ENCODE measurements around the gene PCK2.

The PCK2 gene

DNA sequence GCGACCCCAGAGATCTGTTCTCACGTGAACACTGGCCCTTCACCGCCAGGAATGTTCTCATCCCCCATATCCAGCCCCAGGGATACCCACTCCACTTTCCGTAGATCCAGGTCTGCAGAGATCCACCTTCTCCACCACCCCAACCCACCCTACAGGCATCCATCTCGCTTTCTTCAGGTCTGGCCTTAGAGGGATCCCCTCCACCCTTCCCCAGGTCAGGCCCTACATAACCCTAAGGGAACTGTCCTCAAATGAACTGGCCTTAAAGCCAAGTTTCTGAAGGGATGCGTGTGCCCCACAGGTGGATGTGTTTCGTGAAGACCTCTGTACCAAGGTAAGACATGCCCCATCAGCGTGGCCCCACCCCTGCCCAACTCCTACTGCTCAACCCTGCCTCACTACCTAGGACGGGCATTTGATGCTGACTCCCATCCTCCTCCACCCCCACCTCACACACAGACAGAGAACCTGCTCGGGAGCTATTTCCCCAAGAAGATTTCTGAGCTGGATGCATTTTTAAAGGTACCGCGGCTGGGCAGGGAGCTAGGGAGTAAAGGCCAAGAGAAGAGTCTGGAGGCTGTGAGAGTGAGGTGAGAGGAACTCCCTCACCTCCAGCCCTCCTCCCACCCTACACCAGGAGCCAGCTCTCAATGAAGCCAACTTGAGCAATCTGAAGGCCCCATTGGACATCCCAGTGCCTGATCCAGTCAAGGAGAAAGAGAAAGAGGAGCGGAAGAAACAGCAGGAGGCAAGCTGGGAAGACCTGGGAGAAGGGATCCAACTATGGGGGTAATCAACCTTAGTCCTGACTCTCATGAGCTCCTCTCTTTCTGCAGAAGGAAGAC is 42.8 kb downstream of the PCK2 start:
- DNase-seq (ENCODE audit: low read depth) = no peak

DNA sequence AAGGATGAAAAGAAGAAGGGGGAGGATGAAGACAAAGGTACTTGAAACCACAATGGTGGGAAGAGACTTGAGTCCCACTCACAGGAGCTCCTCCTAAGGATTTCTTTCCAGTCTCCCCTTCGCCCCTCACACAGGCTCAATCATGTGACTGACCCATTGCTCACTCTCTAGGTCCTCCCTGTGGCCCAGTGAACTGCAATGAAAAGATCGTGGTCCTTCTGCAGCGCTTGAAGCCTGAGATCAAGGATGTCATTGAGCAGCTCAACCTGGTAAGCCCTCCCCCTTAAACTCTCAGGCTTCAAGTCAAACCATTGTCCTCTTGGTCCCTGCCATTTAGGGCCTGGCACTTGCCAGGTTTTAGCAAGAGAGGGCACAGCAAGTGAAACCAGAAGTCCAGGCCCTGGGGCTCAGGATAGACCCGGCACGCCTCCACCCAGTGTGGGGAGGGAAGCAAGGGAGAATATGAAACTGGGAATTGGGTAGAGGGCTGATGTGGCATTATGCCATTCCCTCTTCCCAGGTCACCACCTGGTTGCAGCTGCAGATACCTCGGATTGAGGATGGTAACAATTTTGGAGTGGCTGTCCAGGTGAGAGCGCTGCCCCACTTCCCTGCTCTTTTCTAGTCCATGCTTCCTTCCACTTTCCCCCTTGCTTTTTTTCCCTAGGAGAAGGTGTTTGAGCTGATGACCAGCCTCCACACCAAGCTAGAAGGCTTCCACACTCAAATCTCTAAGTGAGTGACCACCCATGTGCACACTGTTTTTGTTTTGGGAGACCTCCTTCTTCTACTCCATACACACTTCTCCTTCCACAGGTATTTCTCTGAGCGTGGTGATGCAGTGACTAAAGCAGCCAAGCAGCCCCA is 43.7 kb downstream of the PCK2 start:
- DNase-seq (ENCODE audit: low read depth) = no peak

DNA sequence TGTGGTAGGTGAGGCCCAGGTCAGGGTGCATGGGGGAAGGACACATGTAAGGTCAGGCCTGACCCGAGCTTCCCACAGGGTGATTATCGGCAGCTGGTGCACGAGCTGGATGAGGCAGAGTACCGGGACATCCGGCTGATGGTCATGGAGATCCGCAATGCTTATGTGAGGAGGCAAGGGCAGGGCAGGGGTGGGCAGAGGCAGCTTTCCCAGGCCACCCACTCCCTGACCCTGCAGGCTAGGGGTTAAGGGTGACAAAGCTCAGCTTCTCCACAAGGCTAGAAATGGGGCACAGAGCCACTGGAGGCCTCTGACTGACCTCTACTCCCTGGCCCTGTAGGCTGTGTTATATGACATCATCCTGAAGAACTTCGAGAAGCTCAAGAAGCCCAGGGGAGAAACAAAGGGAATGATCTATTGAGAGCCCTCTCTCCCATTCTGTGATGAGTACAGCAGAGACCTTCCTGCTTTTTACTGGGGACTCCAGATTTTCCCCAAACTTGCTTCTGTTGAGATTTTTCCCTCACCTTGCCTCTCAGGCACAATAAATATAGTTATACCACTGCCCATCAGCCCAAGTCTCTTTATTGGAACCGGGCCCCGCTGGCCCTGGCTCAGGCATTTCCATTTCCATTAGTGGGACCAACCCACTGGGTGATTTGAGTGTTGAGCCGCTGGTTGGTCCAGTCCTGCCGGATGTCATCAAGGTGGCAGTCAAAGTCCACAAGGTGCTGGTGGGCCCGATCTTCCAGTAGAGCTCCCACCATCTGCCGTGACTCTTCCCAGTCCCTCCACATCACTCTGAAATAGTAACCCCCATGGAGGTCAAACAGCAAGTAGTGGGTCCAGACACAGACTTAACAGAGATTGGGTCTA is 44.5 kb downstream of the PCK2 start:
- DNase-seq (ENCODE audit: low read depth) = no peak

- no peak for DNase-seq (ENCODE audit: low read depth)
Measured at GRCh38 chr14:24139272-24139934, 45.3 kb downstream of the PCK2 start.

DNA sequence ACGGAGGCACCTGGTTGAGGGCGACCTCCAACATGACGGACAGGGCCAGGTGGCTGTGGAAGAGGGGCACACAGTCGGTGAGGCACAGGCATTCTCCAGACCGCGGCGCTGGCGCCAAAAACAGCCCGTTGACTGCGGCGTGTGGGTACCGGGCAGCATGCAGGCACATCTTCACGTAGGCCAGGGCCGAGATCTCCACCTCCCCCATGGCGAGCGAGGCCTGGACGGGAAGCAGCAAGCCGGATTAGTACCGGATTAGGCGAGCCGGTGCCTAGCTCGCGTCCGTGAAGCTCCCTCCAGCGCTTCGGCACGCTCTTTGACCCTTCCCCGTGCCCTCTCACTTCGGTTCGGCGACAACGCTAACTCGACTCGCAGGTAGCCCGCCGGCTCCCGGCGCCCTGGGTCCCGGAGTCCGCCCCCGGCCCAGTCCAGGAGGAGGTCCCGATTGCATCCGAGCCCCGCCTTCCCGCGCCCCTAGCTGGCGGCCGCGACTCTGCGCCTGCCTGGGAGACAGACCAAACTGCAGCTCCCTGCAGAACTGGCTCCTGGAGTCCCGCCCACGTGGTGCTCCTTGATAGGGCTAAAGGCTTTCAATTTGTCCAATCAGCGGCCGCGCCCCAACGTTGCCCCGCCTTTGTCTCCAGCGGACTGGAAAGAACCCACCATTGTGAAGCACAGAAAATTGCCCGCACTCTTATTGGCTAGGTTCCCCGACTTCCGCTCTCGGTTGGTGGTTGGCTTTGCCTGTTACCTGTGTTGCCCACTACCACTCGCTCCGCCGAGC is 47.2 kb downstream of the PCK2 start, which contains the start of gene EMC9:
Gene EMC9 (minus strand): TSS at position 495 of the 784 bp plus-strand sequence. CDS start 287 bp downstream, at position 208.
- peak; percentile 99 for DNase-seq (ENCODE audit: low read depth)

DNA sequence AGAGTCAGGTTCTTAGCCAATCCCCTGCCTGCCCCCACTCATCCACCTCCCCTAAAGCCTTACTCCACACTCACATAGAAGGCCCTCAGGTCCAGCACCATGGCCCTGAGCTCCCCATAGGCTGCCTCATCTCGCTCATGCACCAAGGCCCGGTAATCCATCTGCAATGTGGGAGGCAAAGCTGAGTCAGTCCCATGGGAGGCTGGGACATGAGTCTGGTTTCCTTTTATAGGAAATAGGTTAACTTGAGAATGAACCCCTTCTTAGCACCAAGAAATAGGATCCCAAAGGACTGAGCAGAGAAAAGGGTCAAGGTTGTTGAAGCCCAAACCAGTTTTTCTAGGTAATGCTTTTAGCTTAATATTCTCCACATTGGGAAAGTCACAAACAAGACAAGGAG is 49.4 kb downstream of the PCK2 start:
- DNase-seq (ENCODE audit: low read depth) = no peak

DNA sequence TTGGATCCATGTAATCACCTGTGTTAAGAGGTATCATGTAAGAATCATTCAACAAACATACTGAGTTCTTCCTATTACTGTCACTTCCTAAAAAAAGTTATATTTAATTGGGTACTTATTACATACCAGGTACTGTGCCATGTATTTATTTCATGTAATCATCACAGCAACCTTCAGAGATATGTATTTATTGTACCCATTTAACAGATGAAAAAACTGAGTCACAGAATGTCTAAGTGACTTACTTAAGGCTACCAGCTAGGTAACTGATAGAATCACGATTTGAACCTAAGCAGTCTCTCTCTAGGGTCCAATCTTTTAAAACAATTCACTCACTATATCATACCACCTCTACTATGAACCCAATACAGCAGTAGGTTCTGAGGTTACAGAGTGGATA is 50.3 kb downstream of the PCK2 start:
- no peak for DNase-seq (ENCODE audit: low read depth)

GRCh38 chr14:24145219-24145618 is 51.1 kb downstream of the PCK2 start:
- DNase-seq (ENCODE audit: low read depth) = no peak

GRCh38 chr14:24145690-24146452 is 51.8 kb downstream of the PCK2 start:
- DNase-seq (ENCODE audit: low read depth) = no peak

DNA sequence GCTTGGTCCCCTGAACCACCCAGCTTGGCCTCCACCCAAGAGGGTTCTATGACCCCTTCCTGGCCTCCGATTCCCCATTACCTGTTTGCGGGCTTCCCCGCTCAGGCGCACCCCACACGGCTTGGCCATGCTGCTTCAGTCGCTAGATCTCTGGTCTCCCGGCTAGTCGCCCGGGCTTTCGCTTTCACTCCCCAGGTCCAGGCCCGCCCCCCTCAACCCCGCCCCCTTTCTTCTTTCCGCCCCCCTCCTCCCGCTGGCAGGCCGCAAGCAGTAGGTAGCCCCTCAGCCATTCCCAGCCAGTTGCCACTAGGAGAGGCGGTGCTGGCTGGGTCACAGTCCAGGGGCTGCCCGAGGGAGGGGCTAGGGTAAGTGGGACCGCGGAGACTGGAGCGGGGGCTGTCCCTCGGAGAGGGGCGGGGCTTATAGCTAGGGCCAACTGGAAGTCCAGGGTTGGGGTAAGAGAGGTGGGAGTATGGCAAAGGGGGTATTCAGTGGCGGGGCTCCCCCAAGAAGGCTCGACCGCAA is 52.4 kb downstream of the PCK2 start, which contains the start of gene PSME2:
Gene PSME2 (minus strand): TSS at position 158 of the 525 bp plus-strand sequence. CDS start 29 bp downstream, at position 129.
- DNase-seq (ENCODE audit: low read depth) = peak; percentile 89

GRCh38 chr14:24146978-24147760 is 53.1 kb downstream of the PCK2 start, which contains the start of gene RNF31:
RNF31 (plus strand) TSS chr14:24147498; CDS start chr14:24147699, 201 bp downstream.
- peak; percentile 97 for DNase-seq (ENCODE audit: low read depth)

DNA sequence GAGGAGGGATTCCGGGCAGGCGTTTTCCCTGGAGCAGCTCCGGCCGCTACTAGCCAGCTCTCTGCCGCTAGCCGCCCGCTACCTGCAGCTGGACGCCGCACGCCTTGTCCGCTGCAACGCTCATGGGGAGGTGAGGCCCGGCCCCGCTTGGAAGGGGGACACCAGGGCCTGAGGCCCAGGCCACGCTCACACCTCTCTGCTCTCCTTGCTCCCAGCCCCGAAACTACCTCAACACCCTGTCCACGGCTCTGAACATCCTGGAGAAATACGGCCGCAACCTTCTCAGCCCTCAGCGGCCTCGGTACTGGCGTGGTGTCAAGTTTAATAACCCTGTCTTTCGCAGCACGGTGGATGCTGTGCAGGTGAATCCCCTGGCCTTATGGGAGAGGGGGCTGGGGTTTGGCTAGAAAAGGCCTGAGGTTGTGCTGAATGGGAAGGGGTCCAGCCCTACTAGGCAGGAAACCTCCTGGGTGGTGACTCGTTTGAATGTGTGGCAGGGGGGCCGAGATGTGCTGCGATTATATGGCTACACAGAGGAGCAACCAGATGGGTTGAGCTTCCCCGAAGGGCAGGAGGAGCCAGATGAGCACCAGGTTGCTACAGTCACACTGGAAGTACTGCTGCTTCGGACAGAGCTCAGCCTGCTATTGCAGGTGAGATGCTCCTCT is 53.8 kb downstream of the PCK2 start:
- no peak for DNase-seq (ENCODE audit: low read depth)

DNA sequence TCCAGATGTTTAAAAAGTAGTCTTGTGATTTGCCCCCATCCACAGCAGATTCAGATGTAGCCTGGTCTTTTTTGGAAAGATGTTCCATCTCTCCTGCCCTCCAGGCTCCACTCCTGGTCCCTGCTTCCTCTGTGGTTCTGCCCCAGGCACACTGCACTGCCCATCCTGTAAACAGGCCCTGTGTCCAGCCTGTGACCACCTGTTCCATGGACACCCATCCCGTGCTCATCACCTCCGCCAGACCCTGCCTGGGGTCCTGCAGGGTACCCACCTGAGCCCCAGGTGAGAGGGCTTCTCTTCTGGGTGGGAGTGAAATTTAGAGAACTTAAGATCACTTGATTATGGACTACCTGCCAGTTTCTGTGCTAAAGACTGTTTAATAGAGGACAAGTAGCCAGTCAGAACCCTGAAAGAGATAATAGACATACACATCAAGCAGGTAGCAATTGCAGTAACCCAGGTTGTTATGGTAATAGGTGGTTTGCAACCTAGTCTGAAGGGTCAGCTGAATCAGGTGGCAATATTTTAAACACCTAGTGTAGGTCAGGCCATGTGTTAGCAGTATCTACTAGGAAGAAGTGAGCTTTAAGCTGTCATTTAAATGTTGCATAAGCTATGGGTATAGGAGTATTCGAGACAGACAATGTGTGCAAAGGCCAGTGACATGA is 55.3 kb downstream of the PCK2 start:
- no peak for DNase-seq (ENCODE audit: low read depth)

DNA sequence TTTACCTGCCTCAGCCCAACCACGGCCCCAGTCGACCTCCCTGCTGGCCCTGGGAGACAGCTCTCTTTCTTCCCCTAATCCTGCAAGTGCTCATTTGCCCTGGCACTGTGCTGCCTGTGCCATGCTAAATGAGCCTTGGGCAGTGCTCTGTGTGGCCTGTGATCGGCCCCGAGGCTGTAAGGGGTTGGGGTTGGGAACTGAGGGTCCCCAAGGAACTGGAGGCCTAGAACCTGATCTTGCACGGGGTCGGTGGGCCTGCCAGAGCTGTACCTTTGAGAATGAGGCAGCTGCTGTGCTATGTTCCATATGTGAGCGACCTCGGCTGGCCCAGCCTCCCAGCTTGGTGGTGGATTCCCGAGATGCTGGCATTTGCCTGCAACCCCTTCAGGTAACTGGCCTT is 56.0 kb downstream of the PCK2 start:
- DNase-seq (ENCODE audit: low read depth) = no peak

DNA sequence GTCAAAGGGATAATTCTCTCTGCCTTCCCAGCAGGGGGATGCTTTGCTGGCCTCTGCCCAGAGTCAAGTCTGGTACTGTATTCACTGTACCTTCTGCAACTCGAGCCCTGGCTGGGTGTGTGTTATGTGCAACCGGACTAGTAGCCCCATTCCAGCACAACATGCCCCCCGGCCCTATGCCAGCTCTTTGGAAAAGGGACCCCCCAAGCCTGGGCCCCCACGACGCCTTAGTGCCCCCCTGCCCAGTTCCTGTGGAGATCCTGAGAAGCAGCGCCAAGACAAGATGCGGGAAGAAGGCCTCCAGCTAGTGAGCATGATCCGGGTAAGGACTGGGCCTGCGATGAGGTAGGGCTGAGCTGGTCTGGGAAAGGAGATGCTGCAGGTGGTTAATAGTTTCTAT is 56.5 kb downstream of the PCK2 start:
- no peak for DNase-seq (ENCODE audit: low read depth)

DNA sequence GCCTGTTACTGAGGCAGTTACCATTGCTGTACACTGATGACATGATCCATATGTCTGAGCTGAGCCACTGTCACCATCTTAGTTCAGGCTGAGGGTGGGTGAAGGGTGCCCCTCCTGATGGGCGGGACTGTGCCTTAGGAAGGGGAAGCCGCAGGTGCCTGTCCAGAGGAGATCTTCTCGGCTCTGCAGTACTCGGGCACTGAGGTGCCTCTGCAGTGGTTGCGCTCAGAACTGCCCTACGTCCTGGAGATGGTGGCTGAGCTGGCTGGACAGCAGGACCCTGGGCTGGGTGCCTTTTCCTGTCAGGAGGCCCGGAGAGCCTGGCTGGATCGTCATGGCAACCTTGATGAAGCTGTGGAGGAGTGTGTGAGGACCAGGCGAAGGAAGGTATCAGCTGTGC is 56.9 kb downstream of the PCK2 start:
- no peak for DNase-seq (ENCODE audit: low read depth)

DNA sequence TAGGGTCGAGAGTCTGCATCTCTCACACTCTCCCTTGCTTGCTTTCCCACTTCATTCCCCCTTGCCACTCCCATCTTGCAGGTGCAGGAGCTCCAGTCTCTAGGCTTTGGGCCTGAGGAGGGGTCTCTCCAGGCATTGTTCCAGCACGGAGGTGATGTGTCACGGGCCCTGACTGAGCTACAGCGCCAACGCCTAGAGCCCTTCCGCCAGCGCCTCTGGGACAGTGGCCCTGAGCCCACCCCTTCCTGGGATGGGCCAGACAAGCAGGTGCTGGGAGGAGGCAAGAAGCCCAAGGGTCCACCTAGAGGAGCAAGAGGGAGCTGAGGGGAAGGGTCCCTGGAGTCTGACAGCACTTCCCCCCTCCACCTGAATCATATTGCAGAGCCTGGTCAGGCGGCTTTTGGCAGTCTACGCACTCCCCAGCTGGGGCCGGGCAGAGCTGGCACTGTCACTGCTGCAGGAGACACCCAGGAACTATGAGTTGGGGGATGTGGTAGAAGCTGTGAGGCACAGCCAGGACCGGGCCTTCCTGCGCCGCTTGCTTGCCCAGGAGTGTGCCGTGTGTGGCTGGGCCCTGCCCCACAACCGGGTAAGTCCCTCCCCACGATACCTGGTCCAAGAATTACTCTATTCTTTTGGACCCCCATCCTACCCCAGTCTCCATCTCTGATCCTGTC is 57.4 kb downstream of the PCK2 start:
- no peak for DNase-seq (ENCODE audit: low read depth)

Data from activated T-cell treated with anti-CD3 and anti-CD28 coated beads for 48 hours (primary cell).